GM18870 (cell line): Measurements from ENCODE around the gene MMD.
A peak's percentile ranks its signal among the peaks of the same experiment; 100 is the strongest.
"Not testable (repeated sequence)": the region's sequence is repeated elsewhere in the genome, so short reads cannot be mapped to it uniquely, and the experiment has no call there.

Experiments
- ATAC-seq: cut with Tn5 transposase; IDR thresholded peaks from one replicate; pipeline ENCODE4 v1.9.1; 2021; ENCODE audit warnings: moderate library complexity; ENCODE audit not compliant: unreplicated experiment

Gene MMD

DNA sequence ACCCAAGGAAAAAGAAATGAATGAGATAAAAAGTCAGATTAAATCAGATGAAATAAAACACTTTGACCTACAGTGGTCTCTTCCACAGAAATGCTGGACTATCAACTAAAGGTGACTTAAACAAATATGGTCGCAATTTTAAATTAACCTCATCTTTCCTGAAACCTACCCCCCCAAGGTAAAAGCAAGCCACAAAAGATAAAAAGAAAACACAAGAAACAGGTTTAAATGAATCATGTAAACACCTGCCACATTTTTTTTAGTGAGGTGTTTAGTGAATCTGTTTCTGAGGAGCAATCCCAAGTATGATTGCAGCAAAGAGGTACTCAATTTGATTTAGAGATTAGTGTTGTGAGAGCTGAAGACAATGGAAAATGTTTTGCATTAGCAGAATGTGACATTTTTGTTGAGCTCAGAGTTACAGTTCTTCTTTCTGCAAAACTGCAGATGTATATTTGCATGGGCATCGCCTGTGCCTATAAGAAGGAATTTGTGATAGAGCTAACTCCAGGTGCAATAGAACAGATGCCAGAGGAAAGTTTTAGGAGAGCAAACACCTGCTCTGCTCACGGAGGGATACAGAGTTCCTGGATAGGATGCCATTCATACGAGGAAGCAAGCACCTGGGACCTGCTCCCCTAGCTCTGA is 3.4 kb upstream of the MMD start:
- no peak for ATAC-seq

DNA sequence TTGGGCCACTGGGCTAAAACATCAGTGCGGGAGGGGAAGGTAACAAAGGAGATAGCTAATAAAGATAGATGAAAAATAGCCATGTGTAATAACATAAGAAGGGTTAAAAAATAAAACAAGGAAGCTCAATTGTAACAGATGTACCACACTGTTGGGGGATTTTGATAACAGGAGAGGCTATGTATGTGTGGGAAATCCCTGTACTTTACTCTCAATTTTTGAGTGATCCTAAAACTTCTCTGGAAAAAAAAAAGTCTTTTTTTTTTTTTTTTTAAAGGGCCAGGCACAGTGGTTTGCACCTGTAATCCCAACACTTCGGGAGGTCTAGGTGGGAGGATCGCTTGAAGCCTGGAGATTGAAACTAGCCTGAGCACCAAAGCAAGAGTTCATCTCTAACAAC is 1.9 kb upstream of the MMD start:
- no peak for ATAC-seq

DNA sequence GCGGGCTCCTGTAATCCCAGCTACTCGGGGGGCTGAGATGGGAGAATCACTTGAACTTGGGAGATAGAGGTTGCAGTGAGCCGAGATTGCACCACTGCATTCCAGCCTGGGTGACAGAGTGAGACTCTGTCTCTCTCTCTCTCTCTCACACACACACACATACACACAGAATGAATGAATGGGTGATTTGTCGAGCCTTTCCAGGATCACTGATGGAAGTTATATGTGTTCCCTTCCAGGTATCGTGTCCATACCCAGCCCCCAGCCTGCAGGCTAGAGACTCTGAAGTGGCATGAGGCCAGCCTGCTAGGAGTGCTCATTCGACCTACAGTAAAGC is 1.2 kb upstream of the MMD start:
- ATAC-seq = not testable (repeated sequence)

GRCh38 chr17:55420776-55421178 is 858 bp downstream of the MMD start:
- no peak for ATAC-seq

DNA sequence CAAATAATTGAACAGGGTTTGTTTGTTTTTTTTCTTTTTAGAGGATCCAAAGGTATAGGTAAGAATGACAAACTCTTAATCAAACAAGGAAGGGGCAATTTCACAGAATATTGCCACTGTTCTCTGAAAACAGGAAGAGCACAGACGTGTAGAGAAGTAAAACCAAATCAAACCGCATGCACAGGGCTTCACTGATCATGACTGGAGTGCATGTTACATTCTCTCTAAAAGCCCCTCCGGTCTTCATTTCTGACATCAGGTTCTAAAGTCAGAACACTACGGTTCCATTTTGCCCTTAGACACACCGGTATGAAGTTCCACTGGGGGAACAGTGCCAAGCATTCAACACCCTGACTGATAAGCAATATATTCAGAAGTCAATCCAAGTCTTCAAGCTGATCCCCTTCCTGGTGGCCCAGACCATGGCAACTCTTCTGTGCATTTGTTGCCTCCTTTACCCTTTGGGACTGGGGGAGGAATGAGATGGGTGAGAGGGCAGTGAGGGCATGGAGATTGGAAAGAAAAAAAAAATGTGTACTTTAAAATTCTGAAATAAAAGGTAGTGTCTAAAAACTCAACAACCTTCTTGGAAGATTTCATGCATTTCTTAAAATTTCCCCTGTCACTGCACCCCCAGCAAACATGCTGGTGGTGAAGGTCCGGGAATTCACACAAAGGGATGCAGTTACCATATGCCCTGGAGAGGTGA is 1.4 kb downstream of the MMD start:
- ATAC-seq = peak; percentile 40

GRCh38 chr17:55418369-55419268 is 3.0 kb downstream of the MMD start:
- no peak for ATAC-seq

DNA sequence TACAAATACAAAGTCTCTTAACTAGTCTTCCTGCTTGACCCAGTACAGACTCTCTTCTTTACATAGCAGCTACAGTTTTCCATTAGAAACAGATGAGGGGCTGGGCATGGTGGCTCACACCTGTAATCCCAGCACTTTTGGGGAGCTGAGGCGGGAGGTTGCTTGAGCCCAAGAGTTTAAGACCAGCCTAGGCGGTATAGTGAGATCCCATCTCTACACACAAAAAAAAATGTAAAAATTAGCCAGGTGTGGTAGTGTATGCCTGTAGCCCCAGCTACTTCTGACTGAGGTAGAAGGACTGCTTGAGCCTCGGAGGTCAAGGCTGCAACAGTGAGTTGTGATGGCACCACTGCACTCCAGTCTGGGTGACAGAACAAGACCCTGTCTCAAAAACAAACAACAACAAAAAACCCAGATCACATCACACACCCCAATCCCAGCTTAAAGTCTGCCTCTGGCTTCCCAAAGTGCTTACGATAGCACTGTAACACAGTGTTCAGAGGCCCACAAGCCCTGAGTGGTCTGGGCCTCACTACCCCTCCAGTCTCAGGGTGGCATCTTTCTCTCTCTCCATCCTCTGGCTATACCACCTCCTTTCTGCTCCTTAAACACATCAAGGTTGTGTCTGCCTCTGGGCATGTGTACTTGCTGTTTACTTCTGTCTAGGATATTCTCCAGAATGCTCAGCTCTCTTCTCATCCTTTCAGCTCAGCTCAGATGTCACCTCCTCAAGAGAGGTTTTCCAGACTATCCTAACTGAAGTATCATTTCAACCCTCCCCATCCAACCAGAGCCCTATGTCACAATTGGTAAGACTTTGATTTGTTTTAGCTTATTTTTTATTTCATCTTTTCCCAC is 4.0 kb downstream of the MMD start:
- no peak for ATAC-seq

GRCh38 chr17:55416470-55417052 is 5.1 kb downstream of the MMD start:
- no peak for ATAC-seq

DNA sequence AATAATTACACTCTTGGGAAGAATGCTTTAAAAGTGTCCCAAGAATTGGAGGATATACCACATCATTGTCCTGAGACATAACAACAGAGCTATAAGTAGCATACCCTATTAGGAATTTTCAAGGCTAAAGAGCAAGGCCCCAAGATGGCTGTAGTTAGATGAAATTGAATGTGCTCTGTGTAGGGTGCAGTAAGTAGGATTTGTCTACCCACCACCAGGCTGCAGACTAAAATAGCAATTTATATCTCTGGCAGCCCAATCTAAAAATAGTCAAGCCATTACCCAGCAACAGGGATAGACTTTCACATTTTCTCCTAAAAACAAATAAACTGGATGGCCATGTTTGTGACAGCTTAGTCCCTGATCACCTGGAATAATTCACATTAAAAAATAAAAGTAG is 5.6 kb downstream of the MMD start:
- no peak for ATAC-seq

DNA sequence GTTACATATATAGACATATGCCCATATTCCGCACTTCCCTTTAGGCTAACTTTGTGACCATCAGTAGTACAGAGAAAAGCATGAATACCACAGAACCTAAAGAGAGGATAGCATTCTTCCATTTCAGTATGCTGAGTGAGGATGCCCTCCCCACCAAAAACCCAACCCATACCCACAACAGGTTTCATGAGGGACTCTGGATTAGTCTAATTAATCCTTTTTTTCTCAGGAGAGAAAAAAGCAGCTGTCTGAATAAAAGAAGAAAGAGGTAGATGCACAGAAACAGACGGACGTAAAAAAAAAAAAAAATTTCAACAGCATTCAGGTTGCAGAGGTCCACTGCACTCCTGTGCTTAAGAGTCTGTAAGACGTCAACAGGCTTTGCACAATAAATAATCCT is 6.7 kb downstream of the MMD start:
- ATAC-seq = no peak

DNA sequence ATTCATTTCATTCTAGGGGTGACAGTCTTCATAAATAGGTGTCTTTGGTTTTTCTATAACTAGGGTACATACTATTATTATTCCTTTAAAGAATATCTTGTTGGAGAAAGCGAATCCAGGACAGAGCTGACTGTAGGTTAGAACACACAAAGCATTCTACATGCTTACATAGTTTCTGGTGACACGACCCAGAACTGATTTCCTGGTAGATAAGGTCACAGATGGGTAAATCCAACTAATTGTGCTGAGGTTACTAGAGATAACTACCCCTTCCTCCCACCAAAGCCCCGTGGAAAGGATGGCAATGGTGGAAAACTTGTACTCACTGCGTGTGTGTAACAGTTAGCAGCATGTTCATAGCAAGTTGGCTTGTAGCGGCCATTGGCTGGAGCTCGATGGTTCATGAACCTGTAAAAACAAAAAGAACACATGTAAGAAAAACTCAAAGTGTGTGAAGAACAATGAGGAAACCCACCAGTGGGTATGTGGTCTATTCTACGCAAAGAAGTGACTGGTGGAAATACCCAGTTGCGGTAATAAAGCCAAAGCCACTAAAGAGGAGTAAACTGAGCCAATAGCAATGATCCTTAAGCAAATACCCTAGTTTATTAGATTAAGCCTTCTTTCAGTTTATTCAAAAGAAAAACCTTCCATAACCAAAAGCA is 7.7 kb downstream of the MMD start:
- no peak for ATAC-seq

DNA sequence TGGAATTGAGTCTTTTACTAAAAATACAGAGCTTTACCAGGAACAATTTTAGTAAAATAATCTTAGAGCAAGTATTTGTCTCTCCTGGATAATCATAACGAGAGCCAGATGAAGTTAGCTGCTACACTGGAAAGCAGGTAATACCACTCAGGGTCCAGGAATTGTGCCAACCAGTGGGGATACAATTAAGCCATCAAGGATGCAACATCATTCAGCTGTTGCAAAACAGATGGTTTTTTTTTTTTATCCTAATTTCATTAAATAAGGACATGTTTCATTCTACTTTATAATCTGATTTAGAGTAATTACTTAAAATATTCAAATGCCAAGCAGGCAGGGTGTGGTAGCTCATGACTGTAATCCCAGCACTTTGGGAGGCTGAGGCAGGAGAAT is 10.2 kb downstream of the MMD start:
- ATAC-seq = no peak

DNA sequence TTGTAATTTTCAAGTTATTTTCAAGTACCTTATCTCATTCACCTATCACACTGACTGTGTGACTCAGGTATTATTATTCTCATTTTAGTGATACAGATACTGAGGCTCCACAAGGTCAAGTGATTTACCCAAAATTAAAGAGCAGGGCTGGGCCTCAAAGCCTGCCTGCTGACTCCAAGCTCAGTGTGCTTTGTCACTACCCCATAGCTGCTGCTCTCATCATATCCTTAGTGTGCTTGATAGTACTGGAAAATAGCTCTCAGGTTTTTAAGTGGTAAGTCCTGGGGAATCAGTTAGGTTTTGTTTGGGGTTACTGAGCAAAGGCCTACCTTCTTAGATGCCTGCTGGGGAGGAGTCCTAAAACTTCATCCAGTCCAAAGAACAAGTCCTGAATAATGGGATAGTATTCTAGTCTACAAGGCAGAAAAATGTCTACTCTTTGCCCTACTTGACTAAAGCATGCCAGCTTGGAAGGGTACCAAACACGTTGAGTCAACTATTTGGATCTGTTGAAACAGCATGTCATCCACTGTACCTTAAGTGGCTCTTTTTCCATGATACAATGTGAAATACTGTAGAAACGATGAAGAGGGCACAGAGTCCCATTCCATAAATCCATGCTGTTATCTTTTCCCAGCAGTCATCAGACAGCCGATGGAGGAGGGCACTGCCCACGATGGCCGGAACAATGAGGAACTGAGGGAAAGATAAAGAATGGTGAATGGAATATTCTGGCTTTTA is 10.7 kb downstream of the MMD start:
- ATAC-seq = no peak

DNA sequence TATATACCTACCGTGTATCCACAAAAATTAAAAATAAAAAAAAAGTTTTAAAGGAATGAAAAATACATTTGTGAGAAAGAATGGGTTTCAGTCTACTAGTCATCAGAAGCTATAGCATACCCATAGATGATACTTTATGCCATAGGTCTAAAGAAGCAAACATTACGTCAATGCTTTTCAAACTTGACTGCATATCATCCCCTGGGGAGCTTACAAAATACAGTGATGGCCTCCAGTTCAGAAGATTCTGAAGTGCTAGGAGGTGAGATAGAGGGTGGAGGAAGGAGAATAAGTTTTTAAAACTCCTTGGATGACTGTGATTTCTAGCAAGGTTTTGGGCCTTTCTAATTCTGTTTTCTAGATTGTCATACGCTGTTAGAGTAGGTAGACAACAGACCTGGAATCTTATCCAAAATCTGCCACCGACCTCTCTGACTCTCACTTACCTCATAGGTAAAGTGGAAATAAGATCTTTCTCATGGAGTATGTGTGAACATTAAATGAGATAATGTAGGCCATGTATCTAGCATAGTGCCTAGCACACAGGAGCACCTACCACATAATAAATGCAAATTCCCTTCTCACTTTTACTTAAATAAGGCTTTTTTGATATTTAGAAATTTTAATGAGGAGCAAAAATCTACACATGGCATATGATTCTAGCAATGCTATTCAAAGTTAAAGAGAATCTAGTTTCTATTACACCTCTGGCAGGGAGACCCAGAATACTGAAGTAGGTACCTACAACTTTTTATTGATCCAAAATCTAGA is 12.4 kb downstream of the MMD start:
- ATAC-seq = no peak

DNA sequence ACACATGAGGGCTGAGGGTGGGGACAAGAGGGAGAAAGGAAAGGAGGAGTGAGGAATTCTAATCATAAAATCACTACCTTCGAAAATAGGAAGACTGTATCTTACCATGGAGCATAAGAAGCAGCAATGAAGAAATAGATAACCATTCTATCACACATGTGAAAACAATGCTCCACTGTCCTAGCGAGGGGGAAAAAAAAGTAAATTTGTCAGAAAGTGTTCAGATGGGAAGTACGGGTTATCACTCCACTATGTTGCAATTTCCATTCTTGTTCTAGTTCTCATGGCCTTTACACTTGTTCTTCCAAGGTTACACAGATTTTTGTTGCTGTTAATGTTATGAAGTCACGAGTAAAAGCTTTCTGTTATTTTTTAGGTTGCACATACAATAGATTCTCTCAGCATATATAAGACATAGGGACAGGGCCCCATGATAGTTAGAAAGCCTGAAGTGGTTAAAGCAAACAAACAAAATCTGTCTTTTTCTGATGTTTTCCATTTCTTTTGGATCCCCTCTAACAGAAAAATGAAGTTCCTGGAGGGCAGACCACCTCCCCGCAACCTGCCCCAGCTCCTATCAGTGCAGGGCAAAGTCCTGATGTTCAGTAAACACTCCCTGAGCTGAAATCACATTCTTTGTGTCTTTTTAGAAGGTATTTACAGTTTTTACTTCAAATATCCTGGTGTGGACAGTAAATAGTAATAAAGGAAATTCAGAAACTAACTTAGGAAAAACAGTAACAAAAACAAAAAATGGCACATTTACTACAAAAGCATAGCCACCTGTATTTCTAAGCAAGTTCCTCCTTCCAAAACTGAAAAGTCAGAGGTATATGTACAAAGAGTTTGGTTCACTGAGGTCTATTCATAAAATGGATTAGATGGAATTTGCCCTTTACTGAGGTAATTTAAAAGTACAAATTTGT is 13.7 kb downstream of the MMD start:
- ATAC-seq = no peak

DNA sequence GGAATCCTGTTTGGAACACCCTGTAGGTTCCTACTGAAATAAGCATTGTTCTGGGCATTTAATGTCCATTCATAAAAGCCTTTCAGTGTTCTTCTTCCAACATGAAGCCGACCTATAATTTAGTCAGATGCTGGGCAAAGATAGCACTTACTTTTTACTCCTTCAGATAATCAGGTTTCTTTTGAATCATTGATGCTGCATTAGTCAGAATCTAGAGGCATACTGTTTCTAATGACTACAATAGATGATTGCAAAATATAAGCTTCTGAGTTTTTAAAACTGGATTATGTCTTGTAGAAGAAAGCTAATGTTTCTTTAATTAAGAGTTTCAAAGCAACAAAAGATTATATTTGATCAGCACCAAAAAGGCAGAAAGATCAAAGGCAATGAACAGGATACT is 16.0 kb downstream of the MMD start:
- ATAC-seq = no peak

- not testable (repeated sequence) for ATAC-seq
Observed at GRCh38 chr17:55404197-55404596, 17.4 kb downstream of the MMD start.

GRCh38 chr17:55402374-55402773 is 19.3 kb downstream of the MMD start:
- ATAC-seq = no peak
